Renal pelvis (tissue), 4 donors: ENCODE results near the gene KIRREL3. TPM values are rescaled to one million over a fixed set of nuclear protein-coding genes. Genes with fewer than 3 reads are reported as not detected.

Source experiments
- DNase-seq: peaks from one replicate; pipeline ENCODE4 v3.0.0-alpha.2; 2013
- polyA plus RNA-seq, 3 donors: library from polyadenylated mRNA; unstranded; fragments of 120-200 nt; gene quantifications; one replicate each; pipeline ENCODE4 v1.2.1, GENCODE V29; 2013; ENCODE audit not compliant: insufficient read length in 3 of 3

The KIRREL3 gene
- polyA plus RNA-seq, 3 donors: 1.6 to 1.8 (median 1.7) TPM

- no peak for DNase-seq
These were observed 2.9 kb downstream of the KIRREL3 start for GRCh38 chr11:126997641-126998040.

- no peak for DNase-seq
These were observed 3.4 kb downstream of the KIRREL3 start for GRCh38 chr11:126997196-126997595.

- no peak for DNase-seq
These were observed 4.3 kb downstream of the KIRREL3 start for GRCh38 chr11:126996036-126996804.

- no peak for DNase-seq
These were observed 7.0 kb downstream of the KIRREL3 start for GRCh38 chr11:126993599-126993998.

GRCh38 chr11:126992804-126993111 lies 7.8 kb downstream of the KIRREL3 start:
- no peak for DNase-seq

GRCh38 chr11:126992065-126992803 lies 8.3 kb downstream of the KIRREL3 start:
- DNase-seq: no peak

- no peak for DNase-seq
These were observed 9.0 kb downstream of the KIRREL3 start for GRCh38 chr11:126991596-126991995.

GRCh38 chr11:126990716-126991480 lies 9.7 kb downstream of the KIRREL3 start:
- DNase-seq: no peak

- DNase-seq: peak; percentile 72
These were observed 10.4 kb downstream of the KIRREL3 start for GRCh38 chr11:126989942-126990715.

GRCh38 chr11:126988655-126989054 lies 11.9 kb downstream of the KIRREL3 start:
- DNase-seq: no peak

GRCh38 chr11:126981635-126982034 lies 18.9 kb downstream of the KIRREL3 start:
- DNase-seq: no peak

GRCh38 chr11:126978911-126979310 lies 21.7 kb downstream of the KIRREL3 start:
- DNase-seq: no peak

GRCh38 chr11:126978165-126978564 lies 22.4 kb downstream of the KIRREL3 start:
- no peak for DNase-seq

GRCh38 chr11:126973051-126973450 lies 27.5 kb downstream of the KIRREL3 start:
- no peak for DNase-seq

- DNase-seq: no peak
These were observed 29.3 kb downstream of the KIRREL3 start for GRCh38 chr11:126971305-126971704.

- DNase-seq: no peak
These were observed 30.6 kb downstream of the KIRREL3 start for GRCh38 chr11:126969865-126970479.

GRCh38 chr11:126968915-126969314 lies 31.7 kb downstream of the KIRREL3 start:
- DNase-seq: no peak

- no peak for DNase-seq
These were observed 35.2 kb downstream of the KIRREL3 start for GRCh38 chr11:126965331-126965730.

- no peak for DNase-seq
These were observed 36.8 kb downstream of the KIRREL3 start for GRCh38 chr11:126963603-126964363.

GRCh38 chr11:126963115-126963514 lies 37.5 kb downstream of the KIRREL3 start:
- no peak for DNase-seq

GRCh38 chr11:126959700-126960099 lies 40.9 kb downstream of the KIRREL3 start:
- DNase-seq: no peak
